Colon (tissue), 2 donors: ENCODE data around the gene MILR1.
"Not testable (repeated sequence)": the region's sequence is repeated elsewhere in the genome, so short reads cannot be mapped to it uniquely, and the experiment has no call there.

Experiments
- FAIRE-seq: peaks from 2 replicates; lab custom pipeline; 2012; peaks lifted over from hg19 to GRCh38; lab: Jason Lieb, UNC
- donor health status: control.
- donor health status: control.

The MILR1 gene

DNA sequence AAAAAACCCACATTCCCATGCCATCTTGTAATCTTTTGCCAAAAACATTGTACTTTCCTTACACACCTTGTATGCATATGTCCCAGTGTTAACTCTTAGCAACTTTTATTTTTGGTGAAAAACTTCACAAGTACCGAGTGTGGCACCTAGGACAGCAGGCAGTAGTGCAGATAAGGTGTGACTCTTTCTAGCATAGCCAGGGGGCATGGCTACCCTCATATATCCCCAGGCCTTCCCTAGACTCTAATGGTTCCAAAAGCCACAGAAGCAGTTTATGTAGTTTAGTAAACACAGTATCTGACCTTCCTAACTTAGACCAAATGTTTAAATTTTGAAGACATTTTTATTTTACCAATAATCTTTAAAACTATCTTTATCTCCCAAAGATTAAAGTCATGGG lies 20.5 kb upstream of the MILR1 start:
- FAIRE-seq, result no peak

DNA sequence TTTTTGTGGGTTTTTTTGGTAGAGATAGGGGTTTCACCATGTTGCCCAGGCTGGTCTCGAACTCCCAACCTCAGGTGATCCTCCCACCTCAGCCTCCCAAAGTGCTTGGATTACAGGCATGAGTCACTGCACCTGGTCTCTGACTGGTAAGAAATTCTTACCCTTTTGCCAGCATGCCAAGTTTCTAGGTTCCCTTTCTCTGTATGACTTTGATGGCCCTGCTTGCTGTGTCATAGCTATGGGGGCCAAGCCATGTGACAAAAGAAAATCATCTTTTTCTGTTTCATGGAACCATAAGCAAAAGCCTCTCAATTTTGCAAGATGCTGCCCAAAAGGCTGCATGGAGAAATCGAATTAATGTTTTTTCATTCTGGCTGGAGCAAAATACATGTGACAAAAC lies 18.9 kb upstream of the MILR1 start:
- not testable (repeated sequence) for FAIRE-seq

DNA sequence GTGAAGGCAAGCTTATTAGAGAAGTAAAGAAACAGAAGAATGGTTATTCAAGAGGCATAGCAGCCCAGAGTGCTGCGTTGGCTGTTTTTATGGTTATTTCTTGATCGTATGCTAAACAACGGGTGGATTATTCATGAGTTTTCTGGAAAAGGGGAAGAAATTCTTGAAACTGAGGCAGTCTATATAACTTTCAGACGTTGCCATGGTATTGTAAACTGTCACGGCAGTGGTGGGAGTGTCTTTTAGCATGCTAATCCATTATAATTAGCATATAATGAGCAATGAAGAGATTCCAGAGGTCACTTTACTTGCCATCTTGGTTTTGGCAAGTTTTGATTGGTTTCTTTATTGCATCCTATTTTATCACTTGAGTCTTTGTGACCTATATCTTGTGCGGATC lies 17.4 kb upstream of the MILR1 start:
- FAIRE-seq, result no peak

DNA sequence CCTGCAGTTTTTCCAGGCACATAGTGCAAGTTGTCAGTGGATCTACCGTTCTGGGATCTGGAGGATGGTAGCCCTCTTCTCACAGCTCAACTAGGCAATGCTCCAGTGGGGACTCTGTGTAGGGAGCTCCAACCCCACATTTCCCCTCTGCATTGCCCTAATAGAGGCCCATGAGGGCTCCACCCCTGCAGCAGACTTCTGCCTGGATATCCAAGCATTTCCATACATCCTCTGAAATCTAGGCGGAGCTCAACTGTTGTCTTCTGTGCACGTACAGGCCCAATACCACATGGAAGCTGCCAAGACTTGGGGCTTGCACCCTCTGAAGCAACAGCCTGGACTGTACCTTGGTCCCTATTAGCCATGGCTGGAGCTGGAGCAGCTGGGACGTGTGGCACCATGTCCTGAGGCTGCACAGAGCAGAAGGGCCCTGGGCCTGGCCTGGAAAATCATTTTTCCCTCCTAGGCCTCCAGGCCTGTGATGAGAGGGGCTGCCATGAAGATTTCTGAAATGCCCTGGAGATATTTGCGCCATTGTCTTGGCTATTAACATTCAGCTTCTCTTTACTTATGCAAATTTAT lies 10.9 kb upstream of the MILR1 start:
- no peak for FAIRE-seq

DNA sequence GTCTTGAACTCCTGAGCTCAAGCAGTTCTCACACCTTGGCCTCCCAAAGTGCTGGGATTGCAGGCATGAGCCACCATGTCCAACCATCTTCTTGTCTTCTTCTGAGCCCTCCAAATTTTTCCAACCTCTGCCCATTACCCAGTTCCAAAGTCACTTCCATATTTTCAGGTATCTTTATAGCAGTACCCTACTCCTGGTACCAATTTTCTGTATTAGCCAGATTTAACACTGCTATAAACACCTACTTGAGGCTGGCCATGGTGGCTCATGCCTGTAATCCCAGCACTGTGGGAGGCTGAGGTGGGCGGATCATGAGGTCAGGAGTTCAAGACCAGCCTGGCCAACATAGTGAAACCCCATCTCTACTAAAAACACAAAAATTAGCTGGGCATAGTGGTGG lies 9.4 kb upstream of the MILR1 start:
- FAIRE-seq, result not testable (repeated sequence)

DNA sequence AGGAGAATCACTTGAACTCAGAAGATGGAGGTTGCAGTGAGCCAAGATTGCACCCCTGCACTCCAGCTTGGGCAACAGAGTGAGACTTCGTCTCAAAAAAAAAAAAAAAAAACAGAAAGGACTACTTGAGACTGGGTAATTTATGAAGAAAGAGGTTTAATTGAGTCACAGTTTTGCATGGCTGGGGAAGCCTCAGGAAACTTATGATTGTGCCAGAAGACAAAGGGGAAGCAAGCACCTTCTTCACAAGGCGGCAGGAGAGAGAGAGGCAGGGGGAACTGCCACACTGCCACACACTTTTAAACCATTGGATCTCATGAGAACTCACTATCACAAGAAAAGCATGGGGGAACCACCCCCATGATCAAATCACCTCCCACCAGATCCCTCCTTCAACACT lies 9.0 kb upstream of the MILR1 start:
- FAIRE-seq, result no peak

DNA sequence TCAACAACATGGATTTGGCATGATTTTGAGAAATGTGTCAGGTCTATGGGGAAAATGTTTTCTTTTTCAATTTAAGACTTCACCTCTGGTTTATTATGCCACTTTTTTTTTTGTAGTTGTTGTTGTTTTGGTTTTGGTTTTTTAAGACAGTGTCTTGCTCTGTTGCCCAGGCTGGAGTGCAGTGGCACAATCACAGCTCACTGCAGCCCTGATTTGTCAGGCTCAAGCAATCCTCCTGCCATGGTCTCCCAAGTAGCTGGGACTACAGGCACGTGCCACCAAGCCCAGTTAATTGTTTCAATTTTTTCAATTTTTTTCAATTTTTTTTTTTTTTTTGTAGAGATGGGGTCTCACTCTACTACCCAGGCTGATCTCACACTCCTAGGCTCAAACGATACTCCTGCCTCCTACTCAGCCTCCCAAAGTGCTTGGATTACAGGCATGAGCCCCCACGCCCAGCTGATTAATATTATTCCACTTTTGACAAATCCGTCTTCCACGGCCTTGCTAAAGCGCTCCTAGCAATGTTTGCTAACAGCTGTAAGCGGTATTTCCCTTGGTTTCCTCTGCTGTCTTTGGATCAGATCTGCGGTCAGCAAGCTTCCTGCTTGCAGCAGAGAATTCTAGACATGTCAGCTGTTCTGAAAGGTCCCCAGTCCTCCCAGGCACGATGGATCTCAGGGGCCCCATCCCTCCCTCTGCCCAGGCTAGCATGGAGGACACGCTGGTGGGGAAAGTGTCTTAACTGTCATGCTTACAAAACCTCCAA lies 7.0 kb upstream of the MILR1 start:
- no peak for FAIRE-seq

DNA sequence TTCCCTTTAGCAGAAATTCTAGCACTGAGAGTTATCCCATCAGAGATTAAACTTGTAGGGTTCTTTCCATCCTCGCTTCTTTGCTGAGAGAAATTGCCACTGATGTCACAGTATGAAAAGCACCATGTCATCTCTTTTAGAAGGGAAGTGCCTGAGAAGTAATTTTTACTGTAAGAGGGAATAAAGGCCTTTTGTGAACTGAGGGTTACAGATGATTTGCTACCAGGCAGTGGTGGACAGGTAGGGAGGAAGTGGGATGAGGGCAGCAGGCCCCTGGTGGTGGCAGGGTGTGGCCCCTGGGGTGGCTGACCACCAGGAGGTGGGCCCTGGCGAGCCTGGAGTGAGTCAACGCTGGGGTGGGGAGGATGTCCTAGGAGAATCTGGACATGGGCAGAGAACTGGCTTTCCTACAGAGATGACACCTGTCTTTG lies 6.4 kb upstream of the MILR1 start:
- no peak for FAIRE-seq

DNA sequence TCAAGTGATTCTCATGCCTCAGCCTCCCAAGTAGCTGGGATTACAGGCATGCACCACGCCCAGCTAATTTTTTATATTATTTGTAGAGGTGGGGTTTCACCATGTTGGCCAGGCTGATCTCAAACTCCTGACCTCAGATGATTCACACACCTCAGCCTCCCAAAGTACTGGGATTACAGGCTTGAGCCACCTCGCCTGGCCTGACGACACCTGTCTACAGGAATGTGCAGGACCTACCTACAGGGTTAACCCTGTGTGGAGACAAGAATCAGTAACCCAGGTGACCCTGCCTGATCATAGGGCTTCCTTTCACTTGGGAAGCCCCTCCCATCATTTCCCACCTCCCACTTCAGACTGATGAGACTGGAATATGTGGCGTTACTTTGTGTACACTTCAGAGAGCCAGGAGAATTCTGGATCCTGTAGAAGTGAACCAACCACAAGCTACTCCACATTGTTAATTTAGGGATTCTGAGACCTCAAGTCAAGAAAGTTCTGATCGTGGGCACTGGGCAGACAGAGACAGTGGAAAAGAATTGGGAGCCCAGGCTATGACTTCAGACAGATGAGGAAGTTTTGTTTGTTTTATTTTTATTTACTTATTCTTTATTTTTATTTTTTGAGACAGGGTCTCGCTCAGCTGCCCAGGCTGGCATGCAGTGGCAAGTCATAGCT lies 5.7 kb upstream of the MILR1 start:
- FAIRE-seq, result no peak

DNA sequence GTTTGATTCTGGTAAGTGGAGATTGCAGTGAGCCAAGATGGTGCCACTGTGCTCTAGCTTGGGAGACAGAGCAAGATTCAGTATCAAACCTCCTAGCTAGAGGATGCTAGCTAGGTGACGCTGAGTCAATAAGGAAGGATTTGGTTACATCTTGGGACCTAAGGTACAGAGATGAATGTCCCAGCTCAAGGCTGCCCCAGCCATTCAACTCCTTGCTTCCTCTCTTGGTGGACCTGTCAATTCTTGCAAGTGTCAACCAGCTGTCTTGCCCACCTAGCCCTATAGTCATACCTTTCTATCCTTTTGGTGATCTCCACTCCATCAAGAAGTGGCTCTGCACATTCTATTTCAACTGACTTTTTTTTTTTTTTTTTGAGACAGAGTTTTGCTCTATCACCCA lies 1.4 kb upstream of the MILR1 start:
- FAIRE-seq, result no peak

DNA sequence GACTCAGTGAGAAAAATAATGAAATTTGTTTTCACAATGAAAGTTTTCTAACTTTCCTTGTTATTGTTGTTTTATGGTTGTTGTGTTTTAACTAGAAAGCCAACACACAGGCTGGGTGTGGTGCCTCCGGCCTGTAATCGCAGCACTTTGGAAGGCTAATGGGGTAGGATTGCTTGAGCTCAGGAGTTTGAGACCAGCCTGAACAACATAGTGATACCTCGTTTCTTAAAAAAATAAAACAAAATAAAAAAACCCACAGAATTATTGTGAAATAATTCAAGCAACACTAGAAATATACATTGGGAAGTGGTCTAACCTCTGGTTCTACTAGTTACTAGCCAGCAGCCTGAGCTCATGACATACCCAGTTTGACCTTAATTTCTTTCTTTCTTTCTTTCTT lies 630 bp downstream of the MILR1 start:
- FAIRE-seq, result no peak

DNA sequence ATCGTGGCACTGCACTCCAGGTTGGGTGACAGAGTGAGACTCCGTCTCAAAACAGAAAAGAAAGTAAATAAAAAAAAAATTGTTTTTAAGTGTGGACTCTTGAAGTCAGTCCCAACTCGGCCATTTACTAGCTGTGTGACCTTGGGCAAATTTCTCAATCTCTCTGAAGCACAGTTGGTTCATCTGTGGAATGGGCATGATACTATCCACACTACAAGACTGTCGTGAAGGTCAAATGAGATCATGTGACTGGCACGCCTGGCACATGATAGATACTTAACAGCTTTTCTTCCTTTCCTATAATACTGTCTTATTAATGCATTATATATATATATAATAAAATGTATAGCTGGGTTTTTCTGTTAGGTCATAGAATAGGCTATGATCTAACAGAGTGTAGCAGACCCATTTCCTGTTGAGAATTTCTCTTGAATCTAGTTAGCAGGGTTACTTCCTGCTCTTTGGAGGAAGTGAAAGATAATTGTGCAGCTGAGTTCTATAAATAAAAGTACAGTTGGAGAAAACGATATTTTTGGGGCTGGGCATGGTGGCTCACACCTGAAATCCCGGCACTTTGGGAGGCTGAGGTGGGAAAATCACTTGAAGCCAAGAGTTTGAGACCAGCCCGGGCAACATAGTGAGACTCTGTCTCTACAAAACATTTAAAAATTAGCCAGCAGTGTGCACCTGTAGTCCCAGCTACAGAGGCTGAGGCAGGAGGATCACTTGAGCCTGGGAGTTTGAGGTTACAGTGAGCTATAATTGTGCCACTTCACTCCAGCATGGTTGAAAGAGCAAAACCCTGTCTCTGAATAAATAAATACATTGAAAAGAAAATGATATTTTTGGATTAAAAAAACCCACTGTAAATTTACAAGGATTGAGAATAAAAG lies 7.3 kb downstream of the MILR1 start:
- FAIRE-seq, result no peak

DNA sequence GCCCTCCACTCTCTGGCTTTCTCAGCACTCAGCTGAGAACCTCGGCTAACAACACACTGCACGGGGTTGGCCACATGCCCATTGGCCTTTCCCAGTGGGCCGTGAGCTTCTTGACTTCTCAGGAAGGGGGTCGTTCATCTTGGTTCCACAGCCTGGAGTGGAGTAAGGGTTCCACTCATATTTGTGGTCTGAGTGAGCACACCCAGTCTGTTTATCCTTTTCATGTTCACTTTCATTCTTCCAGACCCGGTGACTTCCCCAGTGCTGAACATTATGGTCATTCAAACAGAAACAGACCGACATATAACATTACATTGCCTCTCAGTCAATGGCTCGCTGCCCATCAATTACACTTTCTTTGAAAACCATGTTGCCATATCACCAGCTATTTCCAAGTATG lies 8.2 kb downstream of the MILR1 start:
- FAIRE-seq, result no peak

DNA sequence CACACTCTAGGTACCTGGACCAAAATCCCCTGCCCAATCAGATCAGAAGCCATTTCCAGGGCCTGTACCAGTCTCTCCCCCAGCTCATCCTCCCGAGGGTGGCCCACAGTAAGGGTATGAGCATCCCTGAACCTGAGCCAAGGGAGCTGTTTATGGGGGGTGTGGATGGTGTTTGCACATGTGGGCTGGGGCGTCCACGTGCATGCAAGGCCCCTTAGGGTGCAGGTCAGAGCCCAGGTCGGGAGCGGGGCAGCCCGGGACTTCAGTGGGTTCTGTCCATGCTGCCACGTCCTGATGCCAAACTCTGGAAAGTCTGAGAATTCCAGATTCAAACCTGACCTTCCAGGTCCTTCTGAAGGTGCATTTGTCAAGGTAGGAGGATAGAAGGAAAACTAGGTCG lies 9.8 kb downstream of the MILR1 start:
- FAIRE-seq, result no peak

DNA sequence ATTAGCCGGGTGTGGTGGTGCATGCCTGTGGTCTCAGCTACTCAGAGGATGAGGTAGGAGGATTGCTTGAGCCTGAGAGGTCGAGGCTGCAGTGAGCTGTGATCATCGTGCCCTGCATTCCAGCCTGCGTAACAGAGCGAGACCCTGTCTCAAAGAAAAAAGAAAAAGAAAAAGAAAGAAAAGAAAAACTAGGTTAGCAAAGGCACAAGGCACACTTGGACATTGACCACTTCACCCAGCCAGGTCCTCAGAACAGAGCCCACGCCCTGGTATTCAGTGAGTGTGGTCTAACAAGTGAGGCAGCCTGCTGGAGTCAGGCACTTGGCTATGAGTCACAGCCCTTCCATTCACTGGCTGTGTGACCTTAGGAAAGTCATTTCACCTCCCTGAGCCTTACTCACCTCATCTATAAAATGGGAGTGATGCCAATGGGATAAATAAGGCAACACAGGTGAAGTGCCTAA lies 10.4 kb downstream of the MILR1 start:
- no peak for FAIRE-seq

DNA sequence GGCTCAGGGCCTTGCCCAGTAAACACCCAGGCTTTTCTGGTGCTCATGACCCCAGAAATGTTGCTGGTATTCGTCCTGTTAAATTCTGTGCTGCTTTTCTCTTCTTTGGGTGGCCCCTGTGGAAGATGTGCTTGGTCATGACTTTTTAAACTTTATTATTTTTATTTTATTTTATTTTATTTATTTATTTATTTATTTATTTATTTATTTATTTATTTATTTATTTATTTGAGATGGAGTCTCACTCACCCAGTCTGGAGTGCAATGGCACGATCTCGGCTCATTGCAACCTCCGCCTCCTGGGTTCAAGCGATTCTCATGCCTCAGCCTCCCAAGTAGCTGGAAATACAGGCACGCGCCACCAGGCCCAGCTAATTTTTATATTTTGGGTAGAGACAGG lies 10.9 kb downstream of the MILR1 start:
- not testable (repeated sequence) for FAIRE-seq

DNA sequence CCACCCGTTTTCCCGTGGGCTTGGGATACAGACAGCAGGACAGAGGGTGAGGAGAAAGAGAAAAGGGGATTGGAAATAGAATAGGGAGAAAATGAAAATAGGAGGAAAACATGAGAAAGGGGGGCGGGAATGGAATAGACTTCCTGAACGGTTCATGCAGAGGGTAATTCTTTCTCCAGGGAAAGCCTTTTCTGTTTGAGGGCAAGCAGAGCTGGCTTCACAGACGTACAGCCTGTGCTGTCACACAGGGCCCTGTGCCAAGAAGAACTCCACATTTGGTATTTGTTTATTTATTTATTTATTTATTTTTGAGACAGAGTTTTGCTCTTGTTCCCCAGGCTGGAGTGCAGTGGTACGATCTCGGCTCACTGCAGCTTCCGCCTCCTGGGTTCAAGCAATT lies 12.0 kb downstream of the MILR1 start:
- FAIRE-seq, result no peak

DNA sequence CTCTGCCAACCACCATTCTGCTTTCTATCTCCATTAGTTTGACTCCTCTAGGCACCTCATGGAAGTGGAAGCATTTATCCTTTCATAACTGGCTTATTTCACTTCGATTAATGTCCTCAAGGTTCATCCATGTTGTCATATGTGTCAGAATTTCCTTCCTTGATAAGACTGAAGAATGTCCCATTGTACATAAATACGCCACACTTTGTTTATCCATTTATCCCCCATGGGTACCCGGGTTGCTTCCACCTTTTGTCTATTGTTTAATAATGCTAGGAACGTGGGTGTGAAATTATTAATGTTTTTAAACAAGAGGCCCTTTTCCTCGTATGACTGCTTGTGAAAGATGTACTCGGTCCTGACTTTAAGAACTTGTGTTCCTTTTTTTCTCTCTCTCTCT lies 12.9 kb downstream of the MILR1 start:
- FAIRE-seq, result no peak

DNA sequence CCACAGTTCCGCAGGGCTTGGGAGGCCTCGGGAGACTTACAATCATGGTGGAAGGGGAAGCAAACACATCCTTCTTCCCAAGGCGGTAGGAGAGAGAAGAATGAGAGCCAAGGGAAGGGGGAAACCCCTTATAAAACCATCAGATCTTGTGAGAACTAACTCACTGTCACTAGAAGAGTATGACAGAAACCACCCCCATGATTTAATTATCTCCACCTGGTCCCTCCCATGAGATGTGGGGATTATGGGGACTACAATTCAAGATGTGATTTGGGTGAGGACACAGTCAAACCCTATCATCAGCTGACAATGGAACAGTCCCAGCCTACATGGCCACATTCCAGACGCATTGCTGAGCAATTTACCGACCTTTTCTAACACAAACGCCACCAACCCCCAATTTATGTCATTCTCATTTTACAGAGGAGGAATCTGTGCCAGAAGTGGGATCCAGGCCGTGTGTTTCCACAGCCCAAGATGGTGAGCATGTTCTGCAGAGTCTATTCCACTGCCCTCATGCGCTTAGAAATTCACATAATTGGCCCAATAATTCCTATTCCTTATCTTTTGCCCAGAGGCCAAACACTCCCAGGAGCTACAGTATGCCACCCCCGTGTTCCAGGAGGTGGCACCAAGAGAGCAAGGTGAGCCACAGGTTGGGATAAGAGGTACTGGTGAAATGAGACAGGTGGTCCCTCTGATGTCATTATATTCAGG lies 17.3 kb downstream of the MILR1 start:
- no peak for FAIRE-seq

DNA sequence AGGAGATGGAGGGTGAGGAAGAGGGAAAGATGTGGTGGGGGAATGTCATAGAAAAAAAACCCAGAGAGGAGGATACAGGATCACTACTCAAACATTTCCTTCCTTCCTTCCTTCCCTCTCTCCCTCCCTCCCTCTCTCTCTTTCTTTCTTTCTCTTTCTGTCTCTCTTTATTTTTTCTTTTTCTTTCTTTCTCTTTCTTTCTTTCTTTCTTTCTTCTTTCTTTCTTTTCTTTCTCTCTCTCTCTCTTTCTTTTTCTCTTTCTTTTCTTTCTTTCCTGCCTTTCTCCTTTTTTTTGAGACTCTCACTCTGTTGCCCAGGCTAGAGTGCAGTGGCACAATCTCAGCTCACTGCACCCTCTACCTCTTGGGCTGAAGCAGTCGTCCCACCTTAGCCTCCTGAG lies 17.9 kb downstream of the MILR1 start:
- FAIRE-seq, result not testable (repeated sequence)

DNA sequence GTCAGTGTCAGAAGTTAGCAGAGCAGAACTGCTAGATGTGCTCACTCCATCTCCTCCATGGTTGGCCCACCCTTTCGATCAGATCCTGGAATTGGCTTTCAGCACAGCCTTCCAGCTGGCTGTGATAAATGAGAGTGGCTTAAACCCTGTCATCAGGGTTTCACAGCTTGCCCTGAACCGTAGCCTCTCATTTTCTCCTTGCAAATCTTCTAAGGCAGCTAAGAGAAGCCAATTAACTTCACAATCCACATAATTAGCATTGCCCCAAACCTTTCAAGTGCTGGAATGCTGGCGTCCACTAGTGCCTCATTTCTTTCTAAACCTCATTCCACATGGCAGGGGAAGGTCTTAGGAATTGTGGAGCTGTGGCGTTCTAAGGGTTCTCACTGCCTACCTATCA lies 21.7 kb downstream of the MILR1 start:
- no peak for FAIRE-seq

DNA sequence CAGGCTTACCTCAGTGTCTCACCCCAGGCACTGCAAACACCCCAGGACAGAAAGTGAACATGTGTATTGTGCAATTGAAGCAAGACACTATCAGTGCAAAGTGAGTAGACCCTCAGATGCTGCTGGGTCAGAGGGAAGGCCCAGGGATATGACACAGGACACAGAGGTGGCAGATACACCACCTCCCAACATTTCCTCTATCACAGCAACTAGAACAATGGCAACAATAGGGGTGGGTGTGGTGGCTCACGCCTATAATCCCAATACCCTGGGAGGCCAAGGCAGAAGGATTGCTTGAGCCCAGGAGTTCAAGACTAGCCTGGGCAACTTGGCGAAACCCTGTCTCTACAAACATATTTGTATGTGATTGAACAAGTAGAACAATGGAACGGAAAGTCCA lies 22.5 kb downstream of the MILR1 start:
- no peak for FAIRE-seq
